ENCODE data around the gene AKNA.

DNA sequence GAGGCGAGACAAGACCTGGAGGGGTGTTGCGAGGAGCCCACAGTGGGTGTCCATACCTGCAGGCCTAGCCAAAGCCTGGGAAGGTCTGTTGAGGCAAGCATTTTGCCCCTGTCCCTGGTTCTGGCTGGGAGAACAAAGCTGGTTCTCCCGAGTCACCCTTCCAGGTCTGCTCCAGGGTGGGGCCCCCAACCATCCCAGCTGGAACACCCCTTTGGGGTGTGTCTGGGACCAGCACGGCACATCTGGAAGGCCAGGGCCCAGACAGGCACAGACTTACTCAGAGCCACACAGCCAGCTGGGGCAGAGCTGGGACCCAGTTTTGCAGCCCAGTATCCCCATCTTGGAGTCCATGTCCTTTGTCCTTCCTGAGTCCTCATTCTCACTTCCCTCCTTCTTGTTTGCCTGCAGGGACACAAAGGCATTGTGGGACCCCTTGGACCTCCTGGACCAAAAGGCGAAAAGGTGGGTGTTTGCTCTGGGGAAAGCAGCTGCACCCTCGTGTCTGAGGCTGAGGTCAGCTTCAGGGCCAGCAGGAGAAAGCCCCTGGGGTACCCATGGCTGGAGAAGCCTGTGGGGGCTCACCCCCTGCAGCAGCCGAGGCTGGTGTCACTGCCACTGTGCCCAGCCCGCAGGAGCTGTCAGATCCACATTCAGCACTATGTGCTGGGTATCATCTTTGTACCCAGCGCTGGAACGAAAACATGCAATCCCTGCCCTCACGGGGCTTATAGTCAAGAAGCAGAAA is 103.3 kb downstream of the AKNA start:
- no peak for TF ChIP-seq GATA3 (IDR thresholded peaks at IDR 0.05; ENCODE audit: low read depth, low read length)
- TF ChIP-seq GATA2 (IDR thresholded peaks at IDR 0.05; ENCODE audit: low read depth, low read length): no peak

Data from SH-SY5Y (cell line).